ENCODE data around the gene RNPS1. TPM values are rescaled to one million over a fixed set of nuclear protein-coding genes. Genes with fewer than 3 reads are reported as not detected.

The RNPS1 gene
- polyA plus RNA-seq, 1 experiment = 95.3 TPM

DNA sequence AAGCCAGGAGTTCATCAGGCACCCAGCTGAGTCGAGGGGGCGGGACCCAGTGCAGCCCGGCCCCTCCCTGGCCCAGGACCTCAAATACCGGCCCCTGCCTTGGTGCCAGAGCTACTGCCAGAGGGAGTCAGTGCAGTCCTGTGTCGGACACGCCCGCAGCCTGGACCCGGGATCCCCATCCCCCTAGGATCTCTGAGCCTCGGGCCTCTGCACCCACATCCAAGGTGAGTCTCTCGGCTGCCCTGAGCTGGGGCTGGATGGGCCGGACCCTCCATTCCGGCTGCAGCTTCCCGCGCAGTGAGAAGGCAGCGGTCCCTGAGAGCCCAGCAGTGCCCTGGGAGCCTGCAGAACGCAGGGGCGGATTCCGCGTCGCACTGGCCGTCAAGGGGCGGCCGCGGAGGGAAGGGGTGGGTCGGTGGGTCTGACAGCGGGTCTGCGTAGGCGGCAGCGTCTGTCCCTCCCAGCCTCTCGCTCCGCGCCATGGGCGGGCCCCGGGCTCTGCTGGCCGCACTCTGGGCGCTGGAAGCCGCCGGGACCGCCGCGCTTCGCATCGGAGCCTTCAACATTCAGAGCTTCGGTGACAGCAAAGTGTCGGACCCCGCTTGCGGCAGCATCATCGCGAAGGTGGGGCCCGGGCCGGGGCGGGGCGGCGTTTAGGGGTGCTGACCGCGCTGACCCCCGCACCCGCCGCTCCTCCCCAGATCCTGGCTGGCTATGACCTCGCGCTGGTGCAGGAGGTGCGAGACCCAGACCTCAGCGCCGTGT lies 31.4 kb downstream of the RNPS1 start, which contains the start of gene DNASE1L2:
DNASE1L2 (plus strand) TSS at position 108 of the 765 bp plus-strand sequence; CDS start at position 481, 373 bp downstream.
- Histone ChIP-seq H3K27me3 (ENCODE audit: control insufficient read depth, insufficient read depth, low read length) (peaks cover 13% of the 10 kb centered on the region), H3K4me3 (ENCODE audit: low read depth, low read length) (peak within 1 kb of the TSS; percentile 36), H3K27ac (ENCODE audit: low read depth, low read length) (no peak within 1 kb of the TSS), H3K9me3 (ENCODE audit: control insufficient read depth, insufficient read depth, low read length) (no peaks in the 10 kb centered on the region; the same call in 1 of the 2 replicates)
- TF ChIP-seq, protein P1, sequence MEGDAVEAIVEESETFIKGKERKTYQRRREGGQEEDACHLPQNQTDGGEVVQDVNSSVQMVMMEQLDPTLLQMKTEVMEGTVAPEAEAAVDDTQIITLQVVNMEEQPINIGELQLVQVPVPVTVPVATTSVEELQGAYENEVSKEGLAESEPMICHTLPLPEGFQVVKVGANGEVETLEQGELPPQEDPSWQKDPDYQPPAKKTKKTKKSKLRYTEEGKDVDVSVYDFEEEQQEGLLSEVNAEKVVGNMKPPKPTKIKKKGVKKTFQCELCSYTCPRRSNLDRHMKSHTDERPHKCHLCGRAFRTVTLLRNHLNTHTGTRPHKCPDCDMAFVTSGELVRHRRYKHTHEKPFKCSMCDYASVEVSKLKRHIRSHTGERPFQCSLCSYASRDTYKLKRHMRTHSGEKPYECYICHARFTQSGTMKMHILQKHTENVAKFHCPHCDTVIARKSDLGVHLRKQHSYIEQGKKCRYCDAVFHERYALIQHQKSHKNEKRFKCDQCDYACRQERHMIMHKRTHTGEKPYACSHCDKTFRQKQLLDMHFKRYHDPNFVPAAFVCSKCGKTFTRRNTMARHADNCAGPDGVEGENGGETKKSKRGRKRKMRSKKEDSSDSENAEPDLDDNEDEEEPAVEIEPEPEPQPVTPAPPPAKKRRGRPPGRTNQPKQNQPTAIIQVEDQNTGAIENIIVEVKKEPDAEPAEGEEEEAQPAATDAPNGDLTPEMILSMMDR (IDR thresholded peaks at IDR 0.05; ENCODE audit: low read depth, low read length) = no peak
- ChIA-PET CTCF (interaction anchor here (1.0 kb wide), 1 partner anchor 14 kb away, joined by 4 read pairs; the partner anchor contains the start of gene ECI1), POLR2A (interaction anchor here (0.8 to 1.2 kb wide), 5 partner anchors 14 to 81 kb away, joined by 3 to 4 read pairs (median 3); partner anchors contain the start of genes PGP and TRAF7)
- DNase-seq (ENCODE audit: low read depth, low spot score) = no peak

GRCh38 chr16:2235695-2236336 lies 32.1 kb downstream of the RNPS1 start:
- no peak for DNase-seq (ENCODE audit: low read depth, low spot score)
- POLR2A ChIA-PET = interaction anchor here (0.8 to 1.2 kb wide), 4 partner anchors 15 to 80 kb away, joined by 3 to 4 read pairs (median 3); partner anchors contain the start of genes PGP and TRAF7
- no peak overlapping the region for H3K4me3 ChIP-seq (ENCODE audit: low read depth, low read length)
- CTCF ChIA-PET = interaction anchor here (0.7 kb wide), 1 partner anchor 227 kb away, joined by 9 read pairs; no protein-coding TSS in a partner anchor
- H3K27ac ChIP-seq (ENCODE audit: low read depth, low read length) = no peak overlapping the region
- H3K9me3 ChIP-seq (ENCODE audit: control insufficient read depth, insufficient read depth, low read length) = no peaks in the 10 kb centered on the region; the same call in 1 of the 2 replicates
- H3K27me3 ChIP-seq (ENCODE audit: control insufficient read depth, insufficient read depth, low read length) = peaks cover 13% of the 10 kb centered on the region
- TF ChIP-seq, protein P1 (IDR thresholded peaks at IDR 0.05; ENCODE audit: low read depth, low read length) = no peak

DNA sequence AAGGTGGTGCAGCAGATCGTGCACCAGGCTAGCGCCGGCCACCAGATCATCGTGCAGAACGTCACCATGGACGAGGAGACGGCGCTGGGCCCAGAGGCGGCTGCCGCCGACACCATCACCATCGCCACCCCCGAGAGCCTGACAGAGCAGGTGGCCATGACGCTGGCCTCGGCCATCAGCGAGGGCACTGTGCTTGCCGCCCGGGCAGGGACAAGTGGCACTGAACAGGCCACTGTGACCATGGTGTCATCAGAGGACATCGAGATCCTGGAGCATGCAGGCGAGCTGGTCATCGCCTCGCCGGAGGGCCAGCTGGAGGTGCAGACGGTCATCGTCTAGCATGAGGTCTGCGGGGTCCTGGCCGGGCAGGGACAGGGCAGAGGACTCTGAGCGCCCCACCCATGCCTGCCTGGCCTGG lies 32.7 kb downstream of the RNPS1 start:
- Histone ChIP-seq H3K4me3 (ENCODE audit: low read depth, low read length) (no peak overlapping the region), H3K27me3 (ENCODE audit: control insufficient read depth, insufficient read depth, low read length) (peaks cover 13% of the 10 kb centered on the region), H3K9me3 (ENCODE audit: control insufficient read depth, insufficient read depth, low read length) (no peaks in the 10 kb centered on the region; the same call in 1 of the 2 replicates), H3K27ac (ENCODE audit: low read depth, low read length) (no peak overlapping the region)
- ChIA-PET POLR2A (interaction anchor here (1.2 kb wide), 1 partner anchor 21 kb away, joined by 3 read pairs; the partner anchor contains the start of gene PGP), CTCF (interaction anchor here (0.7 kb wide), 1 partner anchor 227 kb away, joined by 9 read pairs; no protein-coding TSS in a partner anchor)
- TF ChIP-seq, protein P1 (IDR thresholded peaks at IDR 0.05; ENCODE audit: low read depth, low read length) = no peak
- DNase-seq (ENCODE audit: low read depth, low spot score) = no peak

DNA sequence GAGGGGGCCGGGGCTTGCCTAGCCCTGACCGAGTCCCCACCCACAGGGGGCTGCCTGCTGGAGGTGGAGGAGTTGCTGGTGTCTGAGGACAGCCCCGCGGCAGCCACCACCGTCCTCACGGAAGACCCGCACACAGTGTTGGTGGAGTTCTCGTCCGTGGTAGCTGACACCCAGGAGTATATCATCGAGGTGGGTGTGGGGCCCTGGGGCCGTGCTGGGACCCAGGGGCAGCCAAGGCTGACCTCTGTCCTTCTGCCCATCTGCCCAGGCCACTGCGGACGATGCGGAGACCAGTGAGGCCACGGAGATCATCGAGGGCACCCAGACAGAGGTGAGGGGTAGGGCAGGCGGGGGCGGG lies 33.1 kb downstream of the RNPS1 start:
- TF ChIP-seq, protein P1 (IDR thresholded peaks at IDR 0.05; ENCODE audit: low read depth, low read length) = no peak
- DNase-seq (ENCODE audit: low read depth, low spot score) = no peak
- no peak overlapping the region for H3K4me3 ChIP-seq (ENCODE audit: low read depth, low read length)
- POLR2A ChIA-PET = no interaction called here
- CTCF ChIA-PET = no interaction called here
- no peaks in the 10 kb centered on the region; the same call in 1 of the 2 replicates for H3K9me3 ChIP-seq (ENCODE audit: control insufficient read depth, insufficient read depth, low read length)
- H3K27ac ChIP-seq (ENCODE audit: low read depth, low read length) = no peak overlapping the region
- H3K27me3 ChIP-seq (ENCODE audit: control insufficient read depth, insufficient read depth, low read length) = peaks cover 13% of the 10 kb centered on the region
